Body of pancreas (tissue), 4 donors: ENCODE results near the gene CACNA1H. TPM values are rescaled to one million over a fixed set of nuclear protein-coding genes. Genes with fewer than 3 reads are reported as not detected.

ENCODE experiments used
- ATAC-seq: fragments of 150-250 bp; one replicate; pipeline ENCODE4 v1.9.1; 2016
- DNase-seq, 4 donors: peaks; one replicate each; pipeline ENCODE4 v3.0.0-alpha.2; 2019
- H3K27ac ChIP-seq, 4 donors: fragments of 200-600 bp; sonication (generic); 1 replicate in 3 of 4; 2 replicates in 1 of 4; pipeline versions ENCODE4 v1.5.1 to v1.6.1; 2016 to 2019; ENCODE audit warnings: mild to moderate bottlenecking in 1 of 4, mixed read lengths in 1 of 4, moderate library complexity in 1 of 4
- H3K27me3 ChIP-seq, 2 donors: fragments of 200-600 bp; sonication (generic); one replicate each; pipeline ENCODE4 v1.6.0; 2016; ENCODE audit warnings: mild to moderate bottlenecking in 1 of 2
- H3K36me3 ChIP-seq, 2 donors: fragments of 200-600 bp; sonication (generic); replicated peaks in 1 of 2; 2 replicates each; pipeline ENCODE4 v1.5.1; 2016; ENCODE audit warnings: low read depth in 2 of 2; ENCODE audit not compliant: insufficient read depth in 1 of 2
- H3K4me1 ChIP-seq: fragments of 200-600 bp; sonication (generic); one replicate; pipeline ENCODE4 v1.6.0; 2016
- H3K4me3 ChIP-seq, 2 donors: fragments of 200-600 bp; sonication (generic); 1 replicate in 1 of 2; 2 replicates in 1 of 2; pipeline ENCODE4 v1.5.1; 2016 to 2019
- H3K9me3 ChIP-seq, 3 donors: fragments of 200-600 bp; sonication (generic); 1 replicate in 2 of 3; 2 replicates in 1 of 3; pipeline ENCODE4 v1.5.1; 2016
- POLR2A ChIP-seq, 3 donors: fragments of 450-650 bp; IDR thresholded peaks; one replicate each; pipeline ENCODE4 v1.6.1; 2016; ENCODE audit warnings: antibody characterized with exemption in 3 of 3, mild to moderate bottlenecking in 2 of 3
- WGBS, 2 donors: methylation state at CpG; one replicate each; pipeline ENCODE4 v1.1.5; 2017; 5-methylcytosine and 5-hydroxymethylcytosine counted together
- intact Hi-C: fragments of 100-400 bp; cut with DNase I; formaldehyde crosslinking; loops from one replicate; pipeline ENCODE4 v1.15.1; 2023
- total RNA-seq, 2 donors: library from RNA; depleted of rRNA; stranded (reverse); fragments of >200 nt; gene quantifications; one replicate each; pipeline ENCODE4 v1.1.0, GENCODE V29; 2016
- TF ChIP-seq, protein P1 (sequence below), 7 experiments: fragments of 450-650 bp in 4 of 7; fragments of 200-600 bp in 3 of 7; sonication (generic) in 3 of 7; IDR thresholded peaks; one replicate each; pipeline ENCODE4 v1.5.1; 2016 to 2019; ENCODE audit warnings: antibody characterized with exemption in 7 of 7

Gene CACNA1H
- total RNA-seq, 2 donors from 2014 or later, result 7.3 to 15.2 TPM

DNA sequence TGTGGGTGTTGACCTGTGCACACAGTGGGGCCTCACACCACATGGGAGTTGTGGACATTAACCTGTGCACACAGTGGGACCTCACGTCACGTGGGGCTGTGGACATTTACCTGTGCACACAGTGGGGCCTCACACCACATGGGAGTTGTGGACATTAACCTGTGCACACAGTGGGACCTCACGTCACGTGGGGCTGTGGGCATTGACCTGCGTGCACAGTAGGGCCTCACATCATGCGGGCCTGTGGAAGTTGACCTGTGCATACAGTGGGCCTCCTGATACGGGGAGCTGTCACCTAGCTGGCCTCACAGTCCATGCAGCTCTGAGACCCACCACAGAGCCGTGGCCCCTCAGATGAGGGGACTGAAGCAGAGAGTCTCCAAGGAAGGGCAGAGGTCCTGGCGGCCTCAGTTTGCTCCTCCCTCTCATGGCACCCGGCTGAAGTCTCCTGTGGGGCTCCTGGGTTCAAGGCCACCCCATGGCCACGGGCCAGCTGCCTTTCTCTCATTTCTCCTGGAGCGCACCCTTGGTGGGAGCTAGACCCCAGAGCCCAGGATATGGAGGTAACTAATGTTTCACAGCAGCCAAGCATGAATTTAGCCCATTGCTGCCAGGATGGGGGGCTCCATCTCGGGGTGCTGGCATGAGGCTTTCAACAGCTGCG is 21.0 kb downstream of the CACNA1H start:
- peak; percentile 2 for ATAC-seq
- H3K36me3 ChIP-seq, result no peaks in the 10 kb centered on the region
- H3K4me1 ChIP-seq, result peaks cover 13% of the 10 kb centered on the region
- WGBS, 2 donors, result 39 to 60% methylated on average over 2 to 14 of the region's 14 CpGs
- intact Hi-C loops, result loop anchor here (10.0 kb wide), 1 partner anchor 469 kb away; the partner anchor contains the start of gene FBXL16
- no peak overlapping the region for H3K4me3 ChIP-seq
- H3K9me3 ChIP-seq, result no peaks in the 10 kb centered on the region
- no peaks in the 10 kb centered on the region for H3K27me3 ChIP-seq
- peak overlapping the region; percentile 25 to 71 (median 69) for H3K27ac ChIP-seq
- DNase-seq, result no peak
- TF ChIP-seq POLR2A (IDR thresholded peaks at IDR 0.05), result no peak
- TF ChIP-seq, protein P1, sequence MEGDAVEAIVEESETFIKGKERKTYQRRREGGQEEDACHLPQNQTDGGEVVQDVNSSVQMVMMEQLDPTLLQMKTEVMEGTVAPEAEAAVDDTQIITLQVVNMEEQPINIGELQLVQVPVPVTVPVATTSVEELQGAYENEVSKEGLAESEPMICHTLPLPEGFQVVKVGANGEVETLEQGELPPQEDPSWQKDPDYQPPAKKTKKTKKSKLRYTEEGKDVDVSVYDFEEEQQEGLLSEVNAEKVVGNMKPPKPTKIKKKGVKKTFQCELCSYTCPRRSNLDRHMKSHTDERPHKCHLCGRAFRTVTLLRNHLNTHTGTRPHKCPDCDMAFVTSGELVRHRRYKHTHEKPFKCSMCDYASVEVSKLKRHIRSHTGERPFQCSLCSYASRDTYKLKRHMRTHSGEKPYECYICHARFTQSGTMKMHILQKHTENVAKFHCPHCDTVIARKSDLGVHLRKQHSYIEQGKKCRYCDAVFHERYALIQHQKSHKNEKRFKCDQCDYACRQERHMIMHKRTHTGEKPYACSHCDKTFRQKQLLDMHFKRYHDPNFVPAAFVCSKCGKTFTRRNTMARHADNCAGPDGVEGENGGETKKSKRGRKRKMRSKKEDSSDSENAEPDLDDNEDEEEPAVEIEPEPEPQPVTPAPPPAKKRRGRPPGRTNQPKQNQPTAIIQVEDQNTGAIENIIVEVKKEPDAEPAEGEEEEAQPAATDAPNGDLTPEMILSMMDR (IDR thresholded peaks at IDR 0.05), result no peak

DNA sequence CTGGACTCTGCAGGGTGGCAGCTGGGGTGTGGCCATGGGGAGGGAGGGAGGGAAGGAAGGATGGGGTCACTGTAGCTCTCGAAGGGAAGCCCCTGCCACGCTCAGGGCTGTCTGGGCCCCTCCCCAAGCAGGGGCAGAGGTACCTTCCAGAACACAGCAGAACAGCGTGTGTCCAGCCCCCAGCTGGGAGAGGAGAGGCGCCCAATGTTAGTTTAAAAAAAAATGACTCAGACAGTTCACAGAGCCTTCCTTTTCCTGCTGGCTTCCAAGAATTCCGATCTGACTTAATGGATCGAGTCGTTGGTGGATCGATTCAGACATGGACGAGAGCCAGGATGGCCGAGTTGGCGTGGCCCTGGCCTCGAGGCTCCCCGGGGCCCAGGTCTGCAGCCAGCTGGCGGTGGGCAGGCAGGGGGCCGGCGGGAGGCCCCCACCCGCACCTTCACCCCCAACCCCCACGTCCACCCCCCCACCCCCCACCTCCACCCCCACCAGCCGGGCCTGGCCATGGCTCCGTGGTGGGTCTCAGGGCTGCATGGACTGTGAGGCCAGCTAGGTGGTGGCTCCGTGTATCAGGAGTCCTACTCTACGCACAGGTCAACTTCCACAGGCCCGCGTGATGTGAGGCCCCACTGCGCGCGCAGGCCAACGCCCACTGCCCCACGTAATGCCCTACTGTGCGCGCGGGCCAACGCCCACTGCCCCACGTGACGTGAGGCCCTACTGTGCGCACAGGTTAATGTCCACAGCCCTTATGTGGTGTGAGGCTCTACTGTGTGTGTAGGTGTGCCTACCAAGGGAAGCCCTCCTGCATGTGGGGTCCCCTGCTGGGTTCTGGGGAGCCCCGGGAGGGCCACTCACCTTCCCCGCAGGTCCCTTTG is 21.8 kb downstream of the CACNA1H start:
- no peaks in the 10 kb centered on the region for H3K9me3 ChIP-seq
- DNase-seq, result peak; percentile 54 to 66 (median 62)
- intact Hi-C loops, result loop anchor here (10.0 kb wide), 1 partner anchor 470 kb away; the partner anchor contains the start of gene FBXL16
- no peaks in the 10 kb centered on the region for H3K27me3 ChIP-seq
- ATAC-seq, result peak; percentile 69
- peak overlapping the region; percentile 25 to 71 (median 69) for H3K27ac ChIP-seq
- TF ChIP-seq POLR2A (IDR thresholded peaks at IDR 0.05), result no peak
- TF ChIP-seq, protein P1 (IDR thresholded peaks at IDR 0.05), result no peak
- 16 to 43% methylated on average over 15 to 37 of the region's 38 CpGs for WGBS, 2 donors
- H3K4me3 ChIP-seq, result no peak overlapping the region
- peaks cover 13% of the 10 kb centered on the region for H3K4me1 ChIP-seq
- H3K36me3 ChIP-seq, result no peaks in the 10 kb centered on the region

DNA sequence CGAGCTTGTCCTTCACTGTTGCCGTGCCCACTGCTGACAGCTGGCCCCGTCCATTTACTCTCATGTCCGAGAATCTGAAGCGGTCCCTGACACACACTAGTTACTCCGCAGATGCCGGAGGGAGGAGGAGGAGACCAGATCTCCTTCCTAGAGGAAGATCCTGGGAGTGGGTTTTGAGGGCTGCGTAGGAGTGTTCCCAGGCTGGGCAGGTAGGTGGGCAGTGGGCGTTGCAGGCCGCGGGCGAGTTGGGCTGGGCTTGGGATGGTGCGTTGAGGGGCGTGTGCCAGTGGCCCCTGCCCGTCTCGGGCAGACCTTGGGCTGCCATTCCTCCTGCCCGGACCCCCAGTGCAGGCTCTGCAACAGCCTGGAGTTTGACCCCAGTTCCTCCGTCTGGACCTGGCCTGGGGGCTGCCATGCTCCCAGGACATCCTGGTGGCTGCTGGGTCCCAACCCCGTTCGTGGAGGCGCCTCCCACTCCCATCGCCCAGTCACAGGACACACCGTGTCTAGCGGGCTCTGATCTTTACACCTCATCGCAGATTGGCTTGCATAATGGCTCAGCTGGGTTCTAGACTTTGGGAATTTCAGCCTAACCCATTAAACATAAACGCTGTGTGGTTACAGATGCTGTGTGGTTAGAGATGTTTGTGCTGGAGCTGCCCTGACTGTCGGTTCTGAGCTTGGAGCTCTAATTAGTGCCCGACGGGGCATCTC is 22.8 kb downstream of the CACNA1H start:
- Histone ChIP-seq H3K4me3 (no peak overlapping the region), H3K27me3 (no peaks in the 10 kb centered on the region), H3K4me1 (peaks cover 13% of the 10 kb centered on the region), H3K36me3 (no peaks in the 10 kb centered on the region), H3K9me3 (no peaks in the 10 kb centered on the region), H3K27ac (no peak overlapping the region)
- WGBS, 2 donors, result 80 to 85% methylated on average over 17 to 26 of the region's 29 CpGs
- TF ChIP-seq, protein P1 (IDR thresholded peaks at IDR 0.05), result no peak
- TF ChIP-seq POLR2A (IDR thresholded peaks at IDR 0.05), result no peak
- DNase-seq, result no peak
- intact Hi-C loops, result loop anchor here (10.0 kb wide), 1 partner anchor 471 kb away; the partner anchor contains the start of gene FBXL16
- no peak for ATAC-seq

DNA sequence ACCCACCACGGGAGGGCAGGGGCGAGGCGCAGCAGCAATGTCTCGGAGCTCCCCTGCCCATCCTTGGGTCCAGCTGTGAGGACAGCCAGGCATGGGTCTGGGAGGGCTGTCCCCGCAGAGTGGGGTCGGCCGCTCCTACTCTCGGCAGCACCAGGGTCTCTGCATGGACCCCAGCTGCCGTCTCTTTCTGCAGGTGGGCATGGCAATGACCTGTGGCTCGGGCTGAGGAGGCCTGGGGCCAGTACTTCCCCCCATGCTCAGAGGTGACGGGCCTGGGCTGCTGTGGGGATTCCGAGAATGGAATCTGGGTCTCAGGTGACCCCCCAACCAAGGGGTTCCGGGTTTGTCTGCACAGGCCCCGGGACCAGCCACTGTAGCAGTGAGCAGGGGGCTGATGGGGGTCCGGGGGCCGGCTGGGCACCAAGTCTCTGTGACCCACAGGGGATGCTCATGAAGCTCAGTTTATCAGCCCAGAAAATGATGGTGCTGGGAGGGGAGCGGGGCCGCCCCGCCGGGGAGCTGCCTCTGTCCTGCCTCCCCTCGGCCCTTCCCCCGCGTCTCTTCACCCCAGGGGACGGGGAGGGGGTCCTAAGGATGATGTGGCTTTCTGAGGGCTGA is 23.5 kb downstream of the CACNA1H start:
- Histone ChIP-seq H3K4me1 (peaks cover 17% of the 10 kb centered on the region), H3K27ac (no peak overlapping the region), H3K4me3 (no peak overlapping the region), H3K27me3 (no peaks in the 10 kb centered on the region), H3K36me3 (no peaks in the 10 kb centered on the region), H3K9me3 (no peaks in the 10 kb centered on the region)
- TF ChIP-seq POLR2A (IDR thresholded peaks at IDR 0.05), result no peak
- TF ChIP-seq, protein P1 (IDR thresholded peaks at IDR 0.05), result no peak
- ATAC-seq (no peak), DNase-seq (no peak)
- WGBS, 2 donors, result 74 to 84% methylated on average over 10 to 22 of the region's 24 CpGs
- intact Hi-C loops, result loop anchor here (10.0 kb wide), 1 partner anchor 472 kb away; the partner anchor contains the start of gene FBXL16
